ENCODE measurements around the gene RSPH4A. TPM values are rescaled to one million over a fixed set of nuclear protein-coding genes. Genes with fewer than 3 reads are reported as not detected.

Gene RSPH4A
- total and polyA plus RNA-seq, 2 of the 4 experiments (the other 2 are of a cell fraction), result under 0.01 to 0.19 TPM

GRCh38 chr6:116682334-116682712, 66.0 kb downstream of the RSPH4A start:
- BruUV-seq (replicated peaks), result no TSS peak
- Histone ChIP-seq H4K8ac (ENCODE audit: low read depth in 2 of 2, low read length in 2 of 2) (no peak overlapping the region), H4K20me1 (ENCODE audit: insufficient read depth, low read length) (peaks cover 3% of the 10 kb centered on the region; the same call in 1 of the 2 replicates), H3K4ac (ENCODE audit: low read depth, low read length) (no peak overlapping the region), H3K27me3 (ENCODE audit: control insufficient read depth, insufficient read depth, low read length) (no peaks in the 10 kb centered on the region), H3K56ac (ENCODE audit: extremely low read depth, insufficient read depth, low read length) (no peak overlapping the region), H4K91ac (ENCODE audit: insufficient read depth, low read depth, low read length) (no peak overlapping the region), H3K36me3 (ENCODE audit: control insufficient read depth, insufficient read depth, low read length) (no peaks in the 10 kb centered on the region), H2BK15ac (ENCODE audit: low read depth, low read length) (no peak overlapping the region), H3K79me1 (ENCODE audit: low read depth in 1 of 2, low read length in 2 of 2) (peaks cover 7 to 25% of the 10 kb centered on the region in 2 experiments; a peak in 3 of 4 replicates), H3K9ac (ENCODE audit: low read depth, low read length) (0 out of 2 replicates have a peak overlapping the region, but pooled peaks have one; percentile 3), H4K5ac (ENCODE audit: low read depth, low read length) (no peak overlapping the region), H2AFZ (replicated peaks; ENCODE audit: low read length, poor library complexity) (no peak overlapping the region), H2BK20ac (ENCODE audit: low read depth, low read length) (no peak overlapping the region), H3K23ac (ENCODE audit: low read depth, low read length) (no peak overlapping the region), H3K4me2 (ENCODE audit: low read depth, low read length) (peak overlapping the region; percentile 76), H3K27ac (ENCODE audit: insufficient read depth, low read length) (no peak overlapping the region), H3K4me1 (ENCODE audit: control insufficient read depth, insufficient read depth, low read length) (no peaks in the 10 kb centered on the region; the same call in 1 of the 2 replicates), H2BK5ac (ENCODE audit: low read depth, low read length, poor library complexity, severe bottlenecking) (no peak overlapping the region), H2AK5ac (ENCODE audit: low read depth, low read length) (no peak overlapping the region), H2AK9ac (replicated peaks; ENCODE audit: low read depth, low read length, poor library complexity) (no peak overlapping the region), H3K9me1 (ENCODE audit: insufficient read depth, low read length) (no peaks in the 10 kb centered on the region), H3K4me3 (ENCODE audit: insufficient read depth, low read depth, low read length) (peak overlapping the region; percentile 32), H3K18ac (ENCODE audit: low read depth, low read length) (no peak overlapping the region), H2BK120ac (ENCODE audit: low read depth, low read length) (no peak overlapping the region), H3K14ac (replicated peaks; ENCODE audit: low read depth, low read length) (no peak overlapping the region), H3K9me3 (ENCODE audit: control insufficient read depth, insufficient read depth, low read length) (no peaks in the 10 kb centered on the region)
- ChIA-PET CTCF (no interaction called here), POLR2A (ENCODE audit: unreplicated experiment) (no interaction called here)
- WGBS, 2 experiments (ENCODE audit: extremely low coverage in 2 of 2, insufficient read length in 1 of 2), result 83% methylated on average over 1 of the region's 5 CpGs; no CpG with 5 or more reads in 1 of the 2 experiments
- ATAC-seq (ENCODE audit: low read depth) (no peak; the same call in 1 of the 2 replicates), DNase-seq (peak; percentile 55)
- intact Hi-C loops (cut with micrococcal nuclease) (no loop called here), dilution Hi-C loops (cut with HindIII; ENCODE audit: low sequenced_read_pairs, unreplicated experiment) (no loop called here), in situ Hi-C loops (cut with MboI; ENCODE audit: low sequenced_read_pairs) (no loop called here)
- TF ChIP-seq FOS (IDR thresholded peaks at IDR 0.05; ENCODE audit: low read depth, low read length) (peak; percentile 57; the same call in 1 of the 2 replicates), RCOR1 (IDR thresholded peaks at IDR 0.05; ENCODE audit: insufficient replicate concordance, low read length) (no peak)

Other genes with a start within 250 kb of the RSPH4A start
- 132 and 154 TPM in 2 replicates for gene DSE, start 245.5 kb upstream of the RSPH4A start, total RNA-seq (2012; rRNA removed)
- gene DSE, start 245.5 kb upstream of the RSPH4A start, polyA plus RNA-seq (2012; rRNA removed), result 43.9 and 48.0 TPM in 2 replicates
- 0.72 and 0.83 TPM in 2 replicates for gene CALHM6, start 155.1 kb upstream of the RSPH4A start, total RNA-seq (2012; rRNA removed)
- 1.1 and 1.5 TPM in 2 replicates for gene CALHM6, start 155.1 kb upstream of the RSPH4A start, polyA plus RNA-seq (2012; rRNA removed)
- 10.6 and 10.8 TPM in 2 replicates for gene CALHM5, start 104.8 kb upstream of the RSPH4A start, total RNA-seq (2012; rRNA removed)
- 2.8 and 3.3 TPM in 2 replicates for gene CALHM5, start 104.8 kb upstream of the RSPH4A start, polyA plus RNA-seq (2012; rRNA removed)
- gene TRAPPC3L, start 70.8 kb upstream of the RSPH4A start, total RNA-seq (2012; rRNA removed), result under 0.01 TPM in 1 of 2 replicates, not detected in the other
- gene TRAPPC3L, start 70.8 kb upstream of the RSPH4A start, polyA plus RNA-seq (2012; rRNA removed), result 0.03 TPM in 1 of 2 replicates, not detected in the other
- not detected in 2 replicates for gene CALHM4, start 62.7 kb upstream of the RSPH4A start, total RNA-seq (2012; rRNA removed)
- 0.07 and 0.11 TPM in 2 replicates for gene CALHM4, start 62.7 kb upstream of the RSPH4A start, polyA plus RNA-seq (2012; rRNA removed)
- 35.8 and 92.8 TPM in 2 replicates for gene RWDD1, start 45.0 kb upstream of the RSPH4A start, total RNA-seq (2012; rRNA removed)
- gene RWDD1, start 45.0 kb upstream of the RSPH4A start, polyA plus RNA-seq (2012; rRNA removed), result 22.8 and 23.6 TPM in 2 replicates
- gene ZUP1, start 52.3 kb downstream of the RSPH4A start, total RNA-seq (2012; rRNA removed), result 13.4 and 16.4 TPM in 2 replicates
- 5.5 and 7.3 TPM in 2 replicates for gene ZUP1, start 52.3 kb downstream of the RSPH4A start, polyA plus RNA-seq (2012; rRNA removed)
- gene KPNA5, start 64.7 kb downstream of the RSPH4A start, total RNA-seq (2012; rRNA removed), result 5.9 and 9.4 TPM in 2 replicates
- gene KPNA5, start 64.7 kb downstream of the RSPH4A start, polyA plus RNA-seq (2012; rRNA removed), result 1.8 and 2.2 TPM in 2 replicates
- gene FAM162B, start 149.2 kb downstream of the RSPH4A start, total RNA-seq (2012; rRNA removed), result 3.2 and 3.6 TPM in 2 replicates
- 2.9 and 4.0 TPM in 2 replicates for gene FAM162B, start 149.2 kb downstream of the RSPH4A start, polyA plus RNA-seq (2012; rRNA removed)
- not detected in 2 replicates for gene GPRC6A, start 212.6 kb downstream of the RSPH4A start, total RNA-seq (2012; rRNA removed)
- not detected in 2 replicates for gene GPRC6A, start 212.6 kb downstream of the RSPH4A start, polyA plus RNA-seq (2012; rRNA removed)

Data from IMR-90 (cell line).